ENCODE results near the gene SORCS2.

DNA sequence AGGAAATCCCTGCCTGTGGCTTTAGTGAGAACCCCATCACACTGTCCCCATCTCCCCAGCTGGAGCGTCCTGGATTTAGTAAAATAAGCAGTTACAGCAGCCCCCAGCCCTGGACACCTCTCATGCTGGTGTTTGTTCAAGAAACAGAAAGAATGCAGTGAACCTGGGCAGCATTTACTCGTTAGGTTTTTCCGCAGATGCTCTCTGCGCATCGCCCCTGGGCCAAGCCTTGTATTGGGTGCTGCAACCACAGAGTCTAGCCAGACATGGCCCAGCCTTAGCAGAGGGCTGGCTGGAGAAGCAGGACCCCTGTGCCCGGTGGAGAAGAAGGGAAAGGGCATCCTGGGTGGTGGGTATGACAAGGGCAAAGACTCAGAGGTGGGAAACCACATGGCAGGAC is 378.7 kb downstream of the SORCS2 start:
- no peak for TF ChIP-seq HCFC1 (IDR thresholded peaks at IDR 0.05; ENCODE audit: low read depth, low read length)
- TF ChIP-seq CEBPB (IDR thresholded peaks at IDR 0.05; ENCODE audit: borderline replicate concordance, low read depth, low read length) = no peak
- no peak for TF ChIP-seq CHD4 (IDR thresholded peaks at IDR 0.05; ENCODE audit: borderline replicate concordance, low read length)
- TF ChIP-seq SMARCE1 (IDR thresholded peaks at IDR 0.05; ENCODE audit: borderline replicate concordance) = no peak
